HEK293 (cell line): Measurements from ENCODE around the gene ARHGAP1.

Experiments used
- BCL11A ChIP-seq: fragments of 450-650 bp; formaldehyde crosslinking; IDR thresholded peaks from 2 replicates; pipeline ENCODE4 v1.5.1; 2016; ENCODE audit warnings: low read depth, missing biosample characterization, missing genetic modification characterization
- REST ChIP-seq: fragments of 450-650 bp; formaldehyde crosslinking; IDR thresholded peaks from 2 replicates; pipeline ENCODE4 v1.5.1; 2016; ENCODE audit warnings: missing biosample characterization, missing genetic modification characterization
- SETDB1 ChIP-seq: IDR thresholded peaks from one replicate; pipeline ENCODE4 v1.6.1; 2017; ENCODE audit warnings: mild to moderate bottlenecking, low read length, moderate library complexity, mixed read lengths; ENCODE audit not compliant: insufficient read length
- ZBTB20 ChIP-seq: fragments of 450-650 bp; formaldehyde crosslinking; IDR thresholded peaks from 2 replicates; pipeline ENCODE4 v1.5.1; 2016; ENCODE audit warnings: missing biosample characterization, missing genetic modification characterization
- ZBTB7A ChIP-seq: fragments of 450-650 bp; formaldehyde crosslinking; IDR thresholded peaks from 2 replicates; pipeline ENCODE4 v1.5.1; 2016; ENCODE audit warnings: low read depth, missing biosample characterization, missing genetic modification characterization
- ZIC2 ChIP-seq: fragments of 450-650 bp; formaldehyde crosslinking; IDR thresholded peaks from 2 replicates; pipeline ENCODE4 v1.5.1; 2016; ENCODE audit warnings: missing biosample characterization, missing genetic modification characterization
- ZNF184 ChIP-seq: fragments of 450-650 bp; IDR thresholded peaks from 2 replicates; pipeline ENCODE4 v1.5.1; 2018; ENCODE audit warnings: missing biosample characterization, mild to moderate bottlenecking, missing genetic modification characterization
- ZNF202 ChIP-seq: fragments of 450-650 bp; formaldehyde crosslinking; IDR thresholded peaks from 2 replicates; pipeline ENCODE4 v1.5.1; 2016; ENCODE audit warnings: missing biosample characterization, missing genetic modification characterization, borderline replicate concordance
- TF ChIP-seq, protein P1 (sequence below): fragments of 450-650 bp; formaldehyde crosslinking; IDR thresholded peaks from 2 replicates; pipeline ENCODE4 v1.5.1; 2016; ENCODE audit warnings: missing biosample characterization, missing genetic modification characterization
- TF ChIP-seq, protein P2 (sequence below): fragments of 450-650 bp; formaldehyde crosslinking; IDR thresholded peaks from 2 replicates; pipeline ENCODE4 v1.5.1; 2016; ENCODE audit warnings: missing biosample characterization, missing genetic modification characterization

DNA sequence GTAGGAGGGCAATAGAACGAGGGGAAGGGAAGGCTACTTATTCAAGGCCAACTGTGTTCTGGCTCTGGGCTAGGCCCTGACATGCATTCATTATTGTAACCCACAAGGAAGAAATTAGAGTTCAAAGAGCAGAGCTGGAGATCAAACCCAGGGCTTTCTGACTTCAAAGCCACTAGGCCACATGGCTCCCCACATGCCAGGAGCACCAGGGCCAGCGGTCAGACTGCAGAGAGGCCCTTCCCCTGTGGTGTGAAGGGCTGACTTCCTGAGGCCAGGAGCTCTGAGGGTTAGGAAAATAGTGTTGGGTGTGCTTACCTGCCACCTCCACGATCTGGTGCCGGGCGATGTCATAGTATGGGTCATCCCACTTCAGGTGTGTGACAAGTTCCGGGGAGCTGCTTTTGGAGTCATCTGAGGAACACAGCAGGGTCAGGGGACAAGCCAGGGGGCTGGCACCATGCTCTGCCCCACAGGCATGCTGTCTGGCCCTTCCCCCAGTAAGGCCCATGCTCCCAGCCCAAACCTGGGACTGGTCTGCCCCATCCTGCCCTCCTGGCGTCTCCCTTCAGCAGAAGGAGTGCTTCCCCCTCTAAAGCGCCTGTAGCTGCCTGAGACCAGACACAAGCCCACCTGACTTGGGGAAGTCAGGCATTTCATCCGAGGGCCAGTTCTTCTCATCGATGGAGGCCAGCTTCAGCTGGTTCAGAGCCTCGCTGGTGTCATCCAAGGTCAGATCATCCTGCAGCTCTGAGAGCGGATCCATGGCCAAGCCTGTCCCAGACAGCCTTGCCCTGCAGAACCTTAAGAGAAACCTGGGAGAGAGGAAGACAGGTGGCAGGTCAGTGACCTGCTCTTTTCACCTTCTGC, 4.8 kb downstream of the ARHGAP1 start:
- TF ChIP-seq SETDB1: no peak
- TF ChIP-seq, protein P1, sequence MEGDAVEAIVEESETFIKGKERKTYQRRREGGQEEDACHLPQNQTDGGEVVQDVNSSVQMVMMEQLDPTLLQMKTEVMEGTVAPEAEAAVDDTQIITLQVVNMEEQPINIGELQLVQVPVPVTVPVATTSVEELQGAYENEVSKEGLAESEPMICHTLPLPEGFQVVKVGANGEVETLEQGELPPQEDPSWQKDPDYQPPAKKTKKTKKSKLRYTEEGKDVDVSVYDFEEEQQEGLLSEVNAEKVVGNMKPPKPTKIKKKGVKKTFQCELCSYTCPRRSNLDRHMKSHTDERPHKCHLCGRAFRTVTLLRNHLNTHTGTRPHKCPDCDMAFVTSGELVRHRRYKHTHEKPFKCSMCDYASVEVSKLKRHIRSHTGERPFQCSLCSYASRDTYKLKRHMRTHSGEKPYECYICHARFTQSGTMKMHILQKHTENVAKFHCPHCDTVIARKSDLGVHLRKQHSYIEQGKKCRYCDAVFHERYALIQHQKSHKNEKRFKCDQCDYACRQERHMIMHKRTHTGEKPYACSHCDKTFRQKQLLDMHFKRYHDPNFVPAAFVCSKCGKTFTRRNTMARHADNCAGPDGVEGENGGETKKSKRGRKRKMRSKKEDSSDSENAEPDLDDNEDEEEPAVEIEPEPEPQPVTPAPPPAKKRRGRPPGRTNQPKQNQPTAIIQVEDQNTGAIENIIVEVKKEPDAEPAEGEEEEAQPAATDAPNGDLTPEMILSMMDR (tag by site-specific recombination): no peak
- TF ChIP-seq ZBTB7A (tag by site-specific recombination): no peak
- no peak for TF ChIP-seq BCL11A (tag by site-specific recombination)
- TF ChIP-seq ZNF202: no peak
- TF ChIP-seq, protein P2, sequence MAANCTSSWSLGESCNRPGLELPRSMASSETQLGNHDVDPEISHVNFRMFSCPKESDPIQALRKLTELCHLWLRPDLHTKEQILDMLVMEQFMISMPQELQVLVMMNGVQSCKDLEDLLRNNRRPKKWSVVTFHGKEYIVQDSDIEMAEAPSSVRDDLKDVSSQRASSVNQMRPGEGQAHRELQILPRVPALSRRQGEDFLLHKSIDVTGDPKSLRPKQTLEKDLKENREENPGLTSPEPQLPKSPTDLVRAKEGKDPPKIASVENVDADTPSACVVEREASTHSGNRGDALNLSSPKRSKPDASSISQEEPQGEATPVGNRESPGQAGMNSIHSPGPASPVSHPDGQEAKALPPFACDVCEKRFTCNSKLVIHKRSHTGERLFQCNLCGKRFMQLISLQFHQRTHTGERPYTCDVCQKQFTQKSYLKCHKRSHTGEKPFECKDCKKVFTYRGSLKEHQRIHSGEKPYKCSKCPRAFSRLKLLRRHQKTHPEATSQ (tag by site-specific recombination): no peak
- TF ChIP-seq ZNF184: no peak
- TF ChIP-seq REST: no peak
- TF ChIP-seq ZIC2 (tag by site-specific recombination): no peak
- TF ChIP-seq ZBTB20: no peak
